Measurements from ENCODE around the gene PRX.
"Not testable (repeated sequence)": the region's sequence is repeated elsewhere in the genome, so short reads cannot be mapped to it uniquely, and the experiment has no call there.

The PRX gene

DNA sequence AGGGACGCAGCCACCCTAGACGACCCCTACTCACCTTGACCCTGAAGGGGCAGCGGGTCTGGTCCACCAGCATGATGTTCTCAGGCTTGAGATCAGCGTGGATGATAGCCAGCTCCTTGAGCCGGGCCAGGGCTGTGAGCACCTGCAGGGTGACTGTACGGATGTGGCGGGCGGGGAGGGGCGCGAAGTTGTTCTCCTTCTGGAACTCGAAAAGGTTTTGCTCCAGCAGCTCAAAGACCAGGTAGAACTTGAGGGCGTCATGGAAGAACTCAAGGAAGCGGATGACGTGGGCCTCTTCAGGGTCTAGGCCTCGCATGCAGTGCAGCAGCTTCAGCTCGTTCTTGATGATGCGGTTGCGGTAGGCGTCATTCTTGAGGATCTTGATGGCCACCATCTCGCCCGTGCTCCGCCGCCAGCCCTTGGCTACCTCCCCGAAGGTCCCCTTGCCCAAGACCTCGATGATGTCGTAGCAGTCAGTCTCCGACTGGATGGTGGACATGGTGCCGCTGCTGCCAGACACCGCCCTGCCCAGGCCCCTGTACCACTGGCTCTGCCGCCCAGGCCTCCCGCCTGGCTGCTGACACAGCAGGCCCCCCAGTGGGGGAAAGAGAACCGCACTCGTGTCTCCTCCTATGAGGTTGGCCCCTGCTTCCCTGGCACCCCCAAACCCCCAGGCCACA lies 23.6 kb downstream of the PRX start:
- FAIRE-seq = no peak

- FAIRE-seq = no peak
These were observed 24.7 kb downstream of the PRX start for GRCh38 chr19:40388481-40388880.

- FAIRE-seq = no peak
These were observed 26.0 kb downstream of the PRX start for GRCh38 chr19:40387155-40387554.

DNA sequence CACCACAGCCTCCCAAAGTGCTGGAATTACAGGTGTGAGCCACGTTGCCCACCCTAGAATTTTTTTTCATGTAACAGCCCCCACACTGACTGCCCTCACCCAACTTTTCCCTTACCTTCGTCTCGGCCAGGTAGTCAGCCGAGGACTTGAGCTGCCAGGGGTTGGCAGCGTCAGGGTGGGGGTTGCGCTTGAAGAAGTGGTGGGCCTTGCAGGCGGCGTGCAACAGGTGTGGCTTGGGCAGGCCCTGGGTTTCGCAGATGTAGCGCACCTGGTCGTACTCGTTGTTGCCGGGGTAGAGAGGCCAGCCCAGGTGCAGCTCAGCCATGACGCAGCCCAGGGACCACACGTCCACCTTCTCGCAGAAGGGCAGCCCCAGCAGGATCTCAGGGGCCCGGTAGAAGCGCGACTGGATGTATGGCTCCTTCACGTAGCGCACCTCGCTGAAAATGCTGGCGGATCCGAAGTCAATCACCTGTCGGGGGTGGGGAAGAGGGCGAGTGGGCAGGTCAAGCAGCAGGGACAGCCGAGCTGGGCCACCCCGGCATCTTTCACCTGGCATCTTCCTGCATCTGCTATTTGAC lies 29.4 kb downstream of the PRX start:
- no peak for FAIRE-seq

GRCh38 chr19:40381321-40381720 lies 31.9 kb downstream of the PRX start:
- no peak for FAIRE-seq

DNA sequence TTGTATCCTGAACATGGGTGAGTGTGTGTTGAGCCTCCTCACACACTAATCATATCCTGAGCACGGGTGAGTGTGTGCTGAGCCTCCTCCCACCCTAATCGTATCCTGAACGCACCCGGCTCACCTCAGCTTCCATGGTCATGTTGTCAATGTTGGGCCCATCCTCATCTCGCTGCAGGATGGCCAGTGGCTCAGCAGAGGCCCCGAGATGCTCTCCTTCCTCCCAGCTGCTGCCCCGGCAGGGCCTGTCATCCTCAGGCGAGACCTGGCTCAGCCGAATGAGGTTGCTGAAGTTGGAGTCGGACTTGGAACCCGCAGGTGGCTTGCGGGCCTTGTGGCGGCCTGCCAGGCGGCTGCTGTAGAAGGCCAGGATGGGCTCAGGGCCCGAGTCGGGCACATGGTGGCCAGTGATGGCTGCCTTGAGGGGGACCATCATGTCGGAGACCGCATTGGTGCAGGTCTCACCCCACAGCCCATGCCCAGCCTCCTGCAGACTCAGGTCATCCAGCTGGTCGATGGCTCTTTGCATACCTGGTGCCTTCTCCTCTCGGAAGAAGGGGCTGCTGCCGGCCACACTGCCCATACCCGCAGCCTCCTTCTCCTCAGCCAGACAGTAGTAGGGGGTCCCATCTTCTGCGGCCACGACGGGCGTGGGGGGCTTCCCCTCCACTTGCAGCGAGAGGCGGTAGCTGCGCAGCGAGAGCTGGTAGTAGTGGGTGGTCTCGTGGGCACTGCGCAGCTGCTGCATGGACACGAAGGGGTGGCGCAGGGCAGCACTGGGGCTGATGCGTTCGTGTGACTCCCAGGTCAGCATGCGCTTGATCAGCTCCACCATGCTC lies 32.8 kb downstream of the PRX start:
- FAIRE-seq = no peak

DNA sequence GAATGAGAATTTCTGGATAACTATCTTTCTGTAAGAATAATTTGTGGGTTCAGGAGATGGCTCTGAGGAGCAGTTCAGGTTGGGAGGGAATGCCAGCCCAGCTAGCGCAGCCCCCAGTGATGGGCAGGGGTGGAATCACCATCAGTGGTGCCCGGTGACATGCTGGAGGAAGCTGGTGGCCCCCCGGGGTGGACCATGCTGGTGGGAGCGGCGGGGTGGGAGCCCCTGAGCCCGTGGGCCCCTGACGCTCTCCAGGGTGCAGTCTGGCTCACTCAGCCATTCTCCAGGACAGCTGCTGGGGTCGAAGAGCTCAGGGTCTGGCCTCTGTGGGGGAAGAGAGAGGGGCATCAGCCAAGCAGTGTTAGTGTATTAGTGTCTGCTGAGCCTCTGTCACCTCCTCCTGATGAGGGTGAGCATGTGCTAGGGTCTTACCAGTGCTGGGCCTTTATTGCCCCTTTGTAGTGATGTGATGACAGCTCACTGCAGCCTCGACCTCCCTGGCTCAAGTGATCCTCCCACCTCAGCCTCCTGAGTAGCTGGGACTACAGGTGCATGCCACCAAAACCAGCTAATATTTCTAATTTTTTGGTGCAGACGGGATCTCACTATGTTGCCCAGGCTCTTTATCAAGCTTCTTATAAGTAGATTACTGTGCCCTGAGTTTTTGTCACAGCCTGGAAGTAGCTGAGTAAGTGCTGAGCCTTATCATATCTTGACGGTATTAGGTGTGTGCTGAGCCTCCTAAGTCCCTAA lies 33.6 kb downstream of the PRX start:
- no peak for FAIRE-seq

- no peak for FAIRE-seq
These were observed 34.7 kb downstream of the PRX start for GRCh38 chr19:40378509-40378908.

DNA sequence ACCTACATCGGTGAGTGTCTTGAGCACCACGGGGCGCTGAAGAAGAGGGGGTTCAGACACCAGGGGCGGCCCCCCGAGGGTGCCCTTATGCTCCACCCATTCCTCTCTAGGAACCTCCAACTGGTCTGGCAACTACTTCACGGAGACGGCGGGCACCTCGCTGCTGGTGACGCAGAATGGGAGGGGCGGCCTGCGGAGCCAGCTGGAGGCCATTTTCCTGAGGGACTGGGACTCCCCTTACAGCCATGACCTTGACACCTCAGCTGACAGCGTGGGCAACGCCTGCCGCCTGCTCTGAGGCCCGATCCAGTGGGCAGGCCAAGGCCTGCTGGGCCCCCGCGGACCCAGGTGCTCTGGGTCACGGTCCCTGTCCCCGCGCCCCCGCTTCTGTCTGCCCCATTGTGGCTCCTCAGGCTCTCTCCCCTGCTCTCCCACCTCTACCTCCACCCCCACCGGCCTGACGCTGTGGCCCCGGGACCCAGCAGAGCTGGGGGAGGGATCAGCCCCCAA lies 35.2 kb downstream of the PRX start:
- FAIRE-seq = no peak

GRCh38 chr19:40376286-40376862 lies 36.8 kb downstream of the PRX start:
- FAIRE-seq = no peak

DNA sequence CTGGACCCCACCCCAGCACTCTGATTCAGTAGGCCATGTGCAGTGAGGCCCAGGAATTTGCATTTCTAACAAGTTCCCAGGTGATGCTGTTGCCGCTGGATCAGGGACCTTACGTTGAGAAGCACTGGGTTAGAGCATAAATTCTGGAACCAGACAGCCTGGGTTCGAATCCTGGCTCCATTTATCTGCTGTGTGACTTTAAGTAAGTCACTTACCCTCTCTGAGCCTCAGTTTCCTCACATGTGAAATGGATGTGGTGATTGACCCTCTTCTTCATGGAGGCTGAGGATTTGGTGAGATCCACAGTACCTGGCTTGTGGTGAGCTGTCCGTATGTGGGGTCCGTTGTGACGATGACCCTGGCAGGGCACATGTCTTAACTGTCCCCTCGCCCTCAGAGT lies 39.1 kb downstream of the PRX start:
- FAIRE-seq = no peak

DNA sequence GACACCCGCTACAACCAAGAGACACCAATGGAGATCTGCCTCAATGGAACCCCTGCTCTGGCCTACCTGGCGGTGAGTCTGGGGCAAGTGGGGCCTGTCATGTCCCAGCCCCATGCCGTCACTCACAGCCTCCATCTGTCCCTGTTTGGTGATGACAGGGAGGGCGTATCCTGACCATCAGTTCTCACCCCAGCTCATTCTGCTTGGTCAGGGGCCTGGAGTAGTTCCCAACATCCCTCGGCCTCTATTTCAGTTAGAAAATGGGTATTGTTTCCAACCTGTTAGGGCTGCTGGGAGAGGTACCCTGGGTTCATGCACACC lies 41.4 kb downstream of the PRX start:
- no peak for FAIRE-seq

DNA sequence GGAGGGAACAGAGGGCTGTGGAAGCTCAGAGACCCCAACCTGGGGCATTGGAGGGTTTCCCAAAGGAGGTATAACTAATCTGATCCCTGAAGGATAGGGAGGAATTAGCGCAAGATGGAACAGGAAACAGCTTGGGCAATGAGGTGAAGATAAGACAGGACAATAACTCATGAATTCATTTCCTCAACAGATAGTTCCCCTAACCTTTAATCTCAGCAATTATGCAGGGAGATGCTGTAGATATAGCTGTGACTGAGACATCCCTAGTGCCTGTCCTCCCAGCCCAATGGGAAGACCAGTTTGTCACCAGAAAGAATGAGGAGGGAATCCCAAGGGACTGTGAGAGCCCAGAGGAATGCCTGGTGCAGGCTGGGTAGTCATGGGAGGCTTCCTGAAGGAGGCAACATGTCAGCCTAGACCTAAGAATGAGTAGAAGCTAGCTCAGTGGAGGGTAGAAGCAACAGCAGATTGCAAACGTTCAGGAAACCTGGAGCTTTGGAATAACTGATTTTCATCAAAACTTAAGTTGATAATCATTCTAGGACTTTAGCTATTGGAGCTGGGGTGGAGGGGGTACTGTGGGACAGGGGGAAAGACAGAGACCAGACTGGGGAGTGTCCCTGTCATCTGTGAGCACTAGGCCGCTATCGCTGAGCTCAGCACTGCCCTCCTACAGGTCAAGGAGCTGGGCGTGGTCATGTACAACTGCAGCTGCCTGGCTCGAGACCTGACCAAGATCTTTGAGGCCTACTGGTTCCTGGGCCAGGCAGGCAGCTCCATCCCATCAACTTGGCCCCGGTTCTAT lies 42.0 kb downstream of the PRX start:
- FAIRE-seq = no peak

- FAIRE-seq = not testable (repeated sequence)
These were observed 42.9 kb downstream of the PRX start for GRCh38 chr19:40370253-40370652.

DNA sequence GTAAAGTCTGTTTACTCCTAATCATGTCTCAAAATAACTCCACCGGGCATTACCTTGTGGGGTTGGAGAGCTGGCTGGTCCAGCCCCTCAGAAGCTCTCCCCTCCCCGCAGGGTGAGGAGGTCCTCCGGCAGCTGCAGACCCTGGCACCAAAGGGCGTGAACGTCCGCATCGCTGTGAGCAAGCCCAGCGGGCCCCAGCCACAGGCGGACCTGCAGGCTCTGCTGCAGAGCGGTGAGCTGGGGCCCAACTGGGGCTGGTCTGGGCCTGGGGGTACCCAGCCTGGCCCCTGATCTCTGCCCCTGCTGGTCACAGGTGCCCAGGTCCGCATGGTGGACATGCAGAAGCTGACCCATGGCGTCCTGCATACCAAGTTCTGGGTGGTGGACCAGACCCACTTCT lies 43.4 kb downstream of the PRX start:
- FAIRE-seq = no peak

GRCh38 chr19:40367577-40368434 lies 45.4 kb downstream of the PRX start:
- no peak for FAIRE-seq

DNA sequence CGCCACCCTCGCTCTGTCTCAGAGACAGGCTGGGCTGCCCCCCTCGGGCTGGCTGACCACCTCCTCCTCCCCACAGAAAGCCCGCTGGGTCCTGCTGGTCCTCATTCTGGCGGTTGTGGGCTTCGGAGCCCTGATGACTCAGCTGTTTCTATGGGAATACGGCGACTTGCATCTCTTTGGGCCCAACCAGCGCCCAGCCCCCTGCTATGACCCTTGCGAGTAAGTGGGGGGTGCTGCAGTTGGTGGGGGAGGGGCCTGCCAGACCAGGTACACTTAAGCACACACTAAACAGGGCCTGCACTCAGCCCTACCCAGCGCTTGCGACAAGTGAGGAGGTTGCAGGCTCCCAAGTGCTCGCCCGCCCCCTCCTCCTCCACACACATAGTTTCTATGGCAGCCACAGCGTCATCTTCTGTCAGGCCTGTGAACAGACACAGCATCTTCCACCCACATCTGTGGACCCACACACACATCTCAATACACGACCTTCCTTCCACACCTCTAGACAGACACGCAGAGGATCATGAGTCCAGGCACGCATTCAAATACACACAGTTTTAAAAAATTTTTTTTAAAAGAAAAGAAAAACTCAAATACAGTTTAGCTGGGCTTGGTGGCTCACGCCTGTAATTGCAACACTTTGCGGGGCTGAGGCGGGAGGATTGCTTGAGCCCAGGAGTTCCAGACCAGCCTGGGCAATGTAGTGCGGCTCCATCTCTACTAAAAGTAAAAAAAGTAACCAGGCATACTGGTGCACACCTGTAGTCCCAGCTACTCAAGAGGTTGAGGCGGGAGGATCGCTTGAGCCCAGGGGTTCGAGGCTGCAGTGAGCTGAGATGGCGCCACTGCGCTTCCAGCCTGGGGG lies 46.2 kb downstream of the PRX start:
- no peak for FAIRE-seq

DNA sequence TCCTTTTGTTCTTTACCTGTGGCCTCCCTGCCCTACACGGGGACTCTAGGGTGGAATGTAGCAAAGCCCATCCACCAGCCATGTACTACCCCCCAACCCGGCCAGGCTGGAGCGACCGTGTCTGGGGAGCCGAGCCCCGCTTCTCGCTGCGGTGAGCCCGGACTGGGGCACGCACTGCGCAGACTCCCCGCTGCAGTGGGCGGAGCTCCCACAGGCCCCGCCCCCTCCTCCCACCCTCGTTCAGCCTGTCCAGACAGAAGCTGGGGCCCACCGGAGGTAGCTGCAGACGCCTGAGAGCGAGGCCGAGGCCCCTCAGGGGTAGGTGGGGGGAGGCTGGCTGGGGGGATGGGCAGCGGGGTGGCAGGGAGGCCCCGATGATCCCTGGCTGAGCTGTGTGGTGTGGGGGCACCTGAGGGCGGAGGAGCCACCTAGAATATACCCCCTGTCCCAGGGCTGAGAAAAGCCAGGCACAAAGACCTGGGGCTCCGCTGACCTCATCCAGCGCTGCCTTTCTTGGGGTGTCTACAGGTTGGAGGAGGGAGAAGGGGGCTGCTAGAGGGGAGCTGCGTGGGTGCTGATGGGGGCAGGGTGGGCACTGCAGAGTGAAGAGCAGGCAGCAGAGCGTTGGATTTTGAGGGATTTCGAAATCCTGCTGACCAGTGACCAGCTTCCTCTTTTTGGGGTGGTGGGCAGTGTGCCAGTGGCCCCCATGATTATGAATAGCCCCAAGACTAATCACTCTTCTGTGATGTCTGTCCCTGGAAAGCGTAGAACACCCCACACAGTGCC lies 47.4 kb downstream of the PRX start:
- no peak for FAIRE-seq

DNA sequence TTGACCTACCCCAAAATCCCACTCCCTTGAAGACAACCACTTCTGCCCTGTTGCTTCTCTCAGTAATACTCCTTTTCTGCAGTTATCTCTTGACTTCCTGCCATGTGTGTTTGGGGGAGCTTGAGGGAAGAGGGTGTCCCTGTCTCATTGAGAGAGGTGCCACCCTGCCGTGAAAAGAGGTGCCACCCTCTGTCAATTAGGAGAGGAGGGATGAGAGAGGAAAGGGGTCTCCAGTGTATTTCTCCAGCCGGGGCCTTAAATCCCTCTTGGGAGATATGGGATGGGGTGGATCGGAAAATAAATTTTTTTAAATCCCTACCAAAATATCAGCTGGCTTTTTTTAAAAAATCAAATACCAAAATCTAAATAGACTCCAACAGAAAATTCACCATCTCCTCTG lies 48.2 kb downstream of the PRX start:
- no peak for FAIRE-seq
